GM19035 (cell line): ENCODE results near the gene MACROD2.
"Not testable (repeated sequence)": the region's sequence is repeated elsewhere in the genome, so short reads cannot be mapped to it uniquely, and the experiment has no call there.

Experiments used
- ATAC-seq: cut with Tn5 transposase; IDR thresholded peaks from one replicate; pipeline ENCODE4 v1.9.1; 2021; ENCODE audit not compliant: unreplicated experiment

MACROD2 gene

GRCh38 chr20:15931897-15932296 is 1936.6 kb downstream of the MACROD2 start:
- ATAC-seq: no peak

DNA sequence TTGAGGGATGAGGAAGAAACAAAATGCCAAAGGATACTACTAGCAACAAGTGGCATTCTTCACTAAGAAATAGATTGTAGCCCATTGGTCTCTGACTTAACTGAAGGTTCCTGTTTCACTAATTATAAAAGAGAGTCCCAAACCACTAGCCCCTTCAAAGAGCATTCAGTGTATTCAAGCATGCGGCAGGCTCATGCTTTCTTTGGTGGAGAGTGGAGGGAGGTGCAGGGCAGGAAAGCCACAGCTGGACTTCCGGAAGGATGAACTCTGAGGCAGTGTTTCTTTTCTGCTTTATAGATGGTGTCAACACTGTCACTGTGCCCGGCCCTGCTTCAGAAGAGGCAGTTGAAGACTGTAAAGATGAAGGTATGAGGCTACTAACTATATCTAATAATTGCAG is 1941.9 kb downstream of the MACROD2 start:
- peak; percentile 89 for ATAC-seq

DNA sequence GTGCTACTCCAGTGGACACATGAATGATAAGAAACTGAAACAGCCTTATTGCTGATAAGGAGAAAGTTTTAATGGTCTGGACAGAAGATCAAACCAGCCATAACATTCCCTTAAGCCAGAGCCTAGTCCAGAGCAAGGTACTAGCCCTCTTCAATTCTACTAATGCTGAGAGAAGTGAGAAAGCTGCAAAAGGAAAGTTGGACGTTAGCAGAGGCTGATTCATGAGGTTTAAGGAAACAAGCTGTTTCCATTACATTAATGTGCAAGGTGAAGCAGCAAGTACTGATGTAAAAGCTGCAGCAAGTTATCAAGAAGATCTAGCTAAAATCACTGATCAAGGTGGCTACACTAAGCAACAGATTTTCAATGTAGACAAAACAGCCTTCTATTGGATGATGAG is 1943.5 kb downstream of the MACROD2 start:
- ATAC-seq: no peak

GRCh38 chr20:15940127-15940526 is 1944.8 kb downstream of the MACROD2 start:
- ATAC-seq: no peak

- ATAC-seq: no peak
Measured at GRCh38 chr20:15942130-15942529, 1946.8 kb downstream of the MACROD2 start.

DNA sequence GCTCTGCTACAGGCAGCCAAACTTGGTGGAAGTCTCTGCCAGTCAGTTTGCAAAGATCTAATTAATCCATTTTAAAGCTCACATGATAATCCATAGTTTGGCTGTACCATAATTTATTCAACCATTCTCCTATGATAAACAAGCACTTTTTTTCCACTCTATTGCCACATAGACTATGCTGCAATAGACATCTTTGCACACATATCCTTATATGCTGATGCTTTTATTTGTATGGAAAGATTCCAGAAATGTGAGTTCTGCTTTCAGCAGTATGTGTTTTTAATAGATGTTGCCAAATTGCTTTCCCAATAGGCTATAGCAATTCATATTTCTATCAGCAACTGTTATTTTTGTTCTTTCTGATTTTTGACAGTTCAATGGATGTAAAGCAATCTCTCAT is 1950.0 kb downstream of the MACROD2 start:
- ATAC-seq: no peak

DNA sequence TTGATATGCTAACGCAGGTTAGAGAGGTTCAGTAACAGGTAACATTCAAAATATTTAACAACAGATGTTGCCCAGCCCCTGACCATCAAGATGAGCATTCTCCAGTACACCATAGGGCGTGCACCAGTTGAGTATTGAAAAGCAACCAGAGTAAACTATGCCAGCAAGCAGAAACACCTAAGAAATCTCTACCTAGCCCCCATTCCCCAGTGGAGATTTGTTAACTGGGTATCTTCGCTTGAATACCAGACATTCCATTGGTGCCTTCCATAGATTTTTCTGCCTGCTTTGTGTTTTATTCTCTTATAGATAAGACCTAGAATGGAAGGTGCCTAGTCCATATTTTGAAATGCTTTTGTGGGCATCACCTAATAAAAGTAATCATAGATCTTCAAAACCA is 1954.1 kb downstream of the MACROD2 start:
- ATAC-seq: no peak

DNA sequence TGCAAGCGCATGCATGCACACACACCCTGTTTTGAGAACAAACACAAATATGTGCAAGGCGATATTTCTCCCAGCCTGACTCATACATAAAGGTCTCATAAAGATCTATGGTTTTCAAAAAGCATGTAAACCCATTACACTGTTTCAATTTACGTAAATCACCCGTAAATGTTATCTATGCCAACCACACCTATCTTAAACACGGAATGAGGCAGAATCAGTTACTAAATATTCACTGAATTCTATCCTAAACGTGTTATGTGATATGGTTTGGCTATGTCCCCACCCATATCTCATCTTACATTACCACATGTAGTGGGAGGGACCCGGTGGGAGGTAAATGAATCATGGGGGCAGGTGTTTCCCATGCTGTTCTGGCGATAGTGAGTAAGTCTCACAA is 1956.3 kb downstream of the MACROD2 start:
- no peak for ATAC-seq

GRCh38 chr20:15958142-15958541 is 1962.8 kb downstream of the MACROD2 start:
- ATAC-seq: no peak

- ATAC-seq: no peak
Measured at GRCh38 chr20:15965165-15965564, 1969.8 kb downstream of the MACROD2 start.

DNA sequence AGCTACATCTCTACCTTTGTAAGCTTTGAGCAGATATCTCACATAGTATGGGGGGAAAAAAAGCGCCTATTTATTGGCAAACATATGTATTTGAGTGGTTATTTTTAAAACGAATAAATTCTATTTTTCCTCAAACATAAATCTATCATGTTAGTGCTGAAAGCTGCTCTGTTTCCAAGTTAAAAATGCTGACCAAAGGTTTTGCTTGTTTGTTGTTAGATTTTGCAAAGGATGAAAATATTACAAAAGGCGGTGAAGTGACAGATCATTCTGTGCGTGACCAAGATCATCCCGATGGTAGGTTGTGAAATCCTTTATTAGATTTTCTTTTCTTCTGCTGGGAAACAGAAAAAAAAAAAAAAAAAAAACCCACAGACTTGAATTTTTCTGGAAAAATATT is 1972.0 kb downstream of the MACROD2 start:
- no peak for ATAC-seq

GRCh38 chr20:15976047-15976736 is 1980.9 kb downstream of the MACROD2 start:
- no peak for ATAC-seq

DNA sequence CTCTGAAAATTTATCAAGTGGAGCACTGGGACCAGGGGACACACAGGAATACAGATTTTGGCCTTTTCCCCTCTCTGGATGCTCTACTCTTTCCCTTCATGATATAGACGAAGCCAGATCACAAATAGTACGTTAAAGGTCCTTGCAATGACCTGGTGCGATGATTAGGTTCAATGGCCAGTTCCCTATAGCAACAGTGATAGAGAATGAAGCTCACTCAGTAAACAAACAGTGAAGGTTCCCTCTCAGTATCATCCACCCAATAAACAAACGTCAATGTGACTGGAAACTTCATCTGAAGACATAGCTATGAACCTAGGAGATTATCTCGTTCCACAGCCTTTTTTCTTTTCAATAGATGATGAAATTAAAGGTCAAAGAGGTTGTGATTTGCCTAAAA is 1981.7 kb downstream of the MACROD2 start:
- ATAC-seq: no peak

GRCh38 chr20:15977758-15978157 is 1982.4 kb downstream of the MACROD2 start:
- no peak for ATAC-seq

DNA sequence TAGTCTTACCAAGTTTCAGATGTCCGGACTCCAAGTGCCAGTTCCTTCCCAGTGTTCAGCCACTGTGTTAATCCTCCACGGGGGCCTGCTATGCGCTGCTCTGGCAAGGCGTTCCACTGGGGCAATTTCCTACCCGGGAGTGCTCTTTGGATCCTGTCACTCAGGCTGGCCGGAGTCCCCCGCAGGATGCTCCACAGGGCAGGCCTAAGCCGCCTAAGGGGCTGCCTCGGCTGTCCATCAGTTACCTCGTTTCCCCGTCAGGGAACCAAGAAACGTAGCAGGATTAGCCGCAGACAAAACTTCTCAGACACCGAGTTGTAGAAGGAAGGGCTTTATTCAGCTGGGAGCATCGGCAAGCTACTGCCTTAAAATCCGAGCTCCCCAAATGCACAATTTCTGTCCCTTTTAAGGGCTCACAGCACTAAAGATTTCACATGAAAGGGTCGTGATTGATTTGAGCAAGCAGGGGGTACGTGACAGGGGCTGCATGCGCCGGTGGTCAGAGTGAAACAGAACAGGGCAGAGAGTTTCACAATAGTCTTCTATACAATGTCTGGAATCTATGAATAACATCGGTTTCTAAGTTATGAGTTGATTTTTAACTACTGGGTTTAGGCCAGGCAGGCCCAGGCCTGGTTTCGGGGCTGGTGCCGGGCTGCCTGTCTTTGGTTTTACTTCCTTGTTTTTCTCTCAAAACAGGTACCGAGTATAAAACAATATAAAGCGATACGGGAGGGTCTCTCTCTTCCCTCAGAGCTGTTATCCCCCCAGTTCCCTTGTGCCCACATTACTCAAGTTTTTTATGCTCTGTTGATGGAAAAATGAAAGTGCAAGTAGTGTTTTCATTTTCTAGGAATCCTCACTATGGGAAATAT is 1990.4 kb downstream of the MACROD2 start:
- not testable (repeated sequence) for ATAC-seq

DNA sequence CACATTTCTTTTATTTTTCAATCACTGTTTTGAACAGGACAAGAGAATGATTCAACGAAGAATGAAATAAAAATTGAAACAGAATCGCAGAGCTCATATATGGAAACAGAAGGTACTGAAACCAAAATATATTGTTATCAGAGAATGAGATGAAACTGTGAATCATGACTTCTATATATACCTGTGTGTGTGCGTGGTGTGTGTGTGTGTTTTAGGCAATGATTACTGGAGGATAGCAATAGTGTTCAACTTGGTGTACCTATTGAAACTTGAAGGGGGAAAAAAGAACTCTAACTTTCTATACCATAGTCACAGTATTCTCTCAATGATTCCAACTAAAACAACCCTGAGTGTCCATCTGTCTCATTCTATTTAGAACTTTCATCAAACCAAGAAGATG is 1991.4 kb downstream of the MACROD2 start:
- ATAC-seq: peak; percentile 91

GRCh38 chr20:15991279-15991678 is 1996.0 kb downstream of the MACROD2 start:
- ATAC-seq: no peak

GRCh38 chr20:15992564-15992963 is 1997.2 kb downstream of the MACROD2 start:
- ATAC-seq: no peak

DNA sequence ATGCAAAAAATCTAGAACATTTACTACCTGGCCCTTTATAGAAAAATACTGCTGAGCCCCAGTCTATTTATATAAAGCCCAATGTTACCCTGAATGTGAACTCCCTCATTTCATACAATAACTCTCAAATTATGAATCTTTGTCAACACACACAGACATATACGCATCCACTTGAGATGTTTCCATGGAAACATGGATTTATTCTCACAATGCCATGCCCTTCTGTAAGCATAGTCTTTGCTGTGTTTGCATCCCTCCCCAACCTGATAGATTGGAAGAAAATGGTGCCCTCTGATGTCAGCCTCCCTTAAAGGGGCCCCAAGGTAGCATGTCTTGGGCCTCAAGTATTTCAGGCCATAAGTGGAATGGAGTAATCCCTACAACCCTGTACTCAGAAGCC is 2004.8 kb downstream of the MACROD2 start:
- no peak for ATAC-seq

DNA sequence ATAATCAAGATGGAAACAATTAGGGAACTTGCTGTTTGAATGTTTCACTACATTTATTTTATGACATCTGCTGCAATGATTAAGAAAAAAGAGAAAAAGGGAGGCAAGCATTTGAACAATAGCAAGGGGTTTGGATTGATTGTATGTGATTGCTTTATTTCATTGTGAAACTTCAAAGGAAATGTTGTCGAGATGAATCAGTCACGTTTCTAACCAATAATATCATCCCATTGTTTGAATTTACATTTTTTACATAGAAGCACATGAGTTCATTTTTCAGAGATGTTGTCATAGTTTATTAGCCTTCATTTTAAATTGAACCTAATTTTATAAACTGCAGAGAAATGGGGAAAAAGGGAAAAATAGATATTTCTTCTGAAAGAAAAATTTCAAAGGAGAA is 2006.0 kb downstream of the MACROD2 start:
- ATAC-seq: no peak

DNA sequence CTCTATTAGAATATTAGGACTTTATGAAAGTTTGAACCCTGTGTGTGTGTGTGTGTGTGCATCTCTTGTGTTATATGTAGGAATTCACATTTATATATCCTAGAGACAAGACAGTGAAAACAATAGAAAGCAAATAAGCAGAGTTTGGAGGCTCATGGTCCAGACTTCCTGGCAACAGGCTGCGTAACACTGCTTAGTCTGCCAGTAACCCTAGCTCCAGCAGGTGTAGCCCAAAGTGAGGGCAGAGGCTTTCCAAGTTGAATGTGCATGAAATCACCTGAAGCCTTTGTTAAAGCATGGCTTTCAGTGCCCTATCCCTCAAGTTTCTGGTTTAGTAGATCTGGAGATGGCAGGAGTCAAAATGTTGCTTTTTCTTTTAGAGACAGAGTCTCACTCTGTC is 2008.0 kb downstream of the MACROD2 start:
- ATAC-seq: no peak

GRCh38 chr20:16004108-16004854 is 2009.0 kb downstream of the MACROD2 start:
- no peak for ATAC-seq
